HepG2 (cell line): Measurements from ENCODE around the gene USP5. TPM values are rescaled to one million over a fixed set of nuclear protein-coding genes. Genes with fewer than 3 reads are reported as not detected.

Experiments used
- ESRRA ChIP-seq: sonication (generic); formaldehyde crosslinking; IDR thresholded peaks from 2 replicates; pipeline ENCODE4 v1.5.1; 2020; ENCODE audit warnings: mild to moderate bottlenecking, low read depth, missing genetic modification reagents
- FOXK1 ChIP-seq: sonication (generic); formaldehyde crosslinking; IDR thresholded peaks from 2 replicates; pipeline ENCODE4 v1.4.0; 2020; ENCODE audit warnings: low read depth, missing genetic modification reagents, borderline replicate concordance
- HMGA1 ChIP-seq: sonication (generic); formaldehyde crosslinking; conservative IDR thresholded peaks from 2 replicates; pipeline ENCODE4 v1.4.0; 2020; ENCODE audit warnings: missing genetic modification reagents
- IKZF1 ChIP-seq: fragments of 450-650 bp; IDR thresholded peaks from 2 replicates; pipeline ENCODE4 v1.7.1; 2016
- KLF15 ChIP-seq: sonication (generic); formaldehyde crosslinking; IDR thresholded peaks from 2 replicates; pipeline ENCODE4 v1.8.1; 2023; ENCODE audit warnings: borderline replicate concordance, mild to moderate bottlenecking, inconsistent platforms, missing genetic modification reagents, mixed read lengths
- KLF9 ChIP-seq: IDR thresholded peaks from 2 replicates; pipeline ENCODE4 v1.6.1; 2016; ENCODE audit warnings: low read depth
- MEIS1 ChIP-seq: sonication (generic); formaldehyde crosslinking; IDR thresholded peaks from 2 replicates; pipeline ENCODE4 v1.9.0; 2021; ENCODE audit warnings: mild to moderate bottlenecking, missing genetic modification reagents, moderate library complexity, borderline replicate concordance
- MTA1 ChIP-seq: sonication (generic); formaldehyde crosslinking; IDR thresholded peaks from 2 replicates; pipeline ENCODE4 v1.4.0; 2020; ENCODE audit warnings: missing genetic modification reagents, mild to moderate bottlenecking, borderline replicate concordance
- RAD21 ChIP-seq: fragments of 450-650 bp; formaldehyde crosslinking; IDR thresholded peaks from 2 replicates; pipeline ENCODE4 v1.5.0; 2020; ENCODE audit warnings: mild to moderate bottlenecking
- RARG ChIP-seq: sonication (generic); formaldehyde crosslinking; IDR thresholded peaks from 2 replicates; pipeline ENCODE4 v1.4.0; 2020; ENCODE audit warnings: low read depth, mild to moderate bottlenecking, missing genetic modification reagents
- RXRA ChIP-seq: sonication (generic); formaldehyde crosslinking; IDR thresholded peaks from 2 replicates; pipeline ENCODE4 v1.5.1; 2020; ENCODE audit warnings: missing genetic modification reagents
- TEAD3 ChIP-seq: optimal IDR thresholded peaks from 2 replicates; pipeline ENCODE3; 2016; ENCODE audit warnings: borderline replicate concordance
- ZBTB20 ChIP-seq: sonication (generic); formaldehyde crosslinking; IDR thresholded peaks from 2 replicates; pipeline ENCODE4 v1.8.1; 2023; ENCODE audit warnings: missing genetic modification reagents, low read depth, mild to moderate bottlenecking, borderline replicate concordance
- ZBTB7A ChIP-seq: sonication (generic); formaldehyde crosslinking; IDR thresholded peaks from 2 replicates; pipeline ENCODE4 v1.8.0; 2022; ENCODE audit warnings: mild to moderate bottlenecking, missing genetic modification reagents
- ZNF772 ChIP-seq: sonication (generic); formaldehyde crosslinking; IDR thresholded peaks from 2 replicates; pipeline ENCODE4 v1.5.0; 2020; ENCODE audit warnings: mild to moderate bottlenecking, missing genetic modification reagents
- ZNF788 ChIP-seq: sonication (generic); formaldehyde crosslinking; IDR thresholded peaks from 2 replicates; pipeline ENCODE4 v1.5.0; 2020; ENCODE audit warnings: mild to moderate bottlenecking, missing genetic modification reagents, borderline replicate concordance
- ZNF879 ChIP-seq: sonication (generic); formaldehyde crosslinking; IDR thresholded peaks from 2 replicates; pipeline ENCODE4 v1.8.1; 2023; ENCODE audit warnings: missing genetic modification reagents
- polyA plus RNA-seq, 8 experiments: library from polyadenylated mRNA; depleted of rRNA in 3 of 8; stranded (reverse) in 7 of 8; unstranded in 1 of 8; fragments of >200 nt; fragmentation: Illumina TruSeq in 4 of 8; extraction: Trizol in 4 of 8; gene quantifications; 2 replicates each; pipeline versions ENCODE4 v1.2.1 to v1.2.3, GENCODE V29; 2011 to 2016; ENCODE audit warnings: low read depth in 4 of 8, missing spikeins in 1 of 8, mixed read lengths in 1 of 8; ENCODE audit not compliant: insufficient read depth in 1 of 8
- total RNA-seq, 5 experiments: library from RNA; depleted of rRNA; stranded (reverse); fragments of >200 nt; fragmentation: Illumina TruSeq; extraction: Trizol; gene quantifications; 2 replicates each; pipeline ENCODE4 v1.2.3, GENCODE V29; 2016; ENCODE audit warnings: low read depth in 1 of 5
- TF ChIP-seq, protein P1 (sequence below): sonication (generic); formaldehyde crosslinking; IDR thresholded peaks from 2 replicates; pipeline ENCODE4 v1.5.0; 2020; ENCODE audit warnings: missing genetic modification reagents
- TF ChIP-seq, protein P2 (sequence below): sonication (generic); formaldehyde crosslinking; IDR thresholded peaks from 2 replicates; pipeline ENCODE4 v1.9.0; 2022; ENCODE audit warnings: missing genetic modification reagents, mild to moderate bottlenecking, borderline replicate concordance
- TF ChIP-seq, protein P3 (sequence below): IDR thresholded peaks from 2 replicates; pipeline ENCODE4 v1.6.1; 2016; ENCODE audit warnings: missing compliant biosample characterization, missing genetic modification reagents, borderline replicate concordance
- TF ChIP-seq, protein P4 (sequence below), 2 experiments: sonication (generic) in 1 of 2; formaldehyde crosslinking in 1 of 2; IDR thresholded peaks; 2 replicates each; pipeline versions ENCODE4 v1.4.0 to v1.6.1; 2018 to 2020; ENCODE audit warnings: missing genetic modification reagents in 2 of 2, borderline replicate concordance in 1 of 2, low read depth in 1 of 2, mild to moderate bottlenecking in 1 of 2, missing biosample characterization in 1 of 2
- TF ChIP-seq, protein P5 (sequence below): sonication (generic); formaldehyde crosslinking; IDR thresholded peaks from 2 replicates; pipeline ENCODE4 v1.8.1; 2023; ENCODE audit warnings: mild to moderate bottlenecking, moderate library complexity, missing genetic modification reagents

The USP5 gene
- total and polyA plus RNA-seq, 2 of the 13 experiments (the other 11 are each of a cell fraction or from before 2014, with no cell fraction given) = 39.6 to 56.0 TPM

DNA sequence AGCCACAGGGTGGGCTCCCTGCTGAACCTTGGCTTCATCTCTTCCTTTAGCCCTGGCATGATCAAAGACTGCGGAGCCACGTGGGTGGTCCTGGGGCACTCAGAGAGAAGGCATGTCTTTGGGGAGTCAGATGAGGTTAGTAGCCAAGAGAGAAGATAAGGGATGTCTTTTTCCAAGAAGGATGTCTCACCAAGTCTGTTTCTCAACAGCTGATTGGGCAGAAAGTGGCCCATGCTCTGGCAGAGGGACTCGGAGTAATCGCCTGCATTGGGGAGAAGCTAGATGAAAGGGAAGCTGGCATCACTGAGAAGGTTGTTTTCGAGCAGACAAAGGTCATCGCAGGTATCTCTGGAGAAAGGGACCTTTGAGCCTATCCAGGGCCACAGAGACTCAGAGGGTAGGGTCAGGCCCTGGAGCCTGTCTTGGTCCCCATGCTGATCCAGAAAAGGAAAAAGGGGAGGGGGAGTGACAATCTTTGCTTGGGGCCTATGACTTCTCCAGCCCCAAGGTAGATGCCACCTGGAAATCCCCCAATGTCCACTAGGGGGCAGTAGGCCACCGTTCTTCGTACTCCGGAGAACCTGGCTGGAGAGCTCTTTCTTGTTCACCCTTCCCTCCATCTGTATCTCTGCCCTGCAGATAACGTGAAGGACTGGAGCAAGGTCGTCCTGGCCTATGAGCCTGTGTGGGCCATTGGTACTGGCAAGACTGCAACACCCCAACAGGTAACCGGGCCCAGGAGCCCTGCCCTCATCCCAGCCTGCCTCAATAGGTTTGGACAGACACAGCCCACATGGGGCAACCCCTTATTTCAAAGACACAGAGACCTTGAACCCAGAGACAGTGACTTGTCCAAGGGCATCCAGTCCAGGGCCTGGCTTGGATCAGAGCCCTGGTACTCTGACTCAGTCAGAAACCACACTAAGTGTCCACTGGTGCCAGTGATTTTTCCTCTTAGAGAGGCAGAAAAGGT lies 17.4 kb downstream of the USP5 start (continued):
- no peak for TF ChIP-seq RARG (CRISPR knock-in tag)
- no peak for TF ChIP-seq ZNF772 (CRISPR knock-in tag)
- 0 out of 2 replicates have a peak, but pooled peaks have one; percentile 35 for TF ChIP-seq ZNF788 (CRISPR knock-in tag)
- peak; percentile 24; the same call in 1 of the 2 replicates for TF ChIP-seq ESRRA (CRISPR knock-in tag)
- TF ChIP-seq, protein P1, sequence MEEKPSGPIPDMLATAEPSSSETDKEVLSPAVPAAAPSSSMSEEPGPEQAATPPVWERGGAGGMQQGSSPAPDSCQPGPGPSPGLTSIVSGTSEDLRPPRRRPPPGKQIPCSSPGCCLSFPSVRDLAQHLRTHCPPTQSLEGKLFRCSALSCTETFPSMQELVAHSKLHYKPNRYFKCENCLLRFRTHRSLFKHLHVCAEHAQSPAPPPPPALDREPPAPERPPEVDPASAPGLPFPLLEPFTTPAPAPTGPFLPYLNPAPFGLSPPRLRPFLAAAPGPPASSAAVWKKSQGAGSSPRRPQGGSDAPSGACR (CRISPR knock-in tag) = no peak
- TF ChIP-seq, protein P2, sequence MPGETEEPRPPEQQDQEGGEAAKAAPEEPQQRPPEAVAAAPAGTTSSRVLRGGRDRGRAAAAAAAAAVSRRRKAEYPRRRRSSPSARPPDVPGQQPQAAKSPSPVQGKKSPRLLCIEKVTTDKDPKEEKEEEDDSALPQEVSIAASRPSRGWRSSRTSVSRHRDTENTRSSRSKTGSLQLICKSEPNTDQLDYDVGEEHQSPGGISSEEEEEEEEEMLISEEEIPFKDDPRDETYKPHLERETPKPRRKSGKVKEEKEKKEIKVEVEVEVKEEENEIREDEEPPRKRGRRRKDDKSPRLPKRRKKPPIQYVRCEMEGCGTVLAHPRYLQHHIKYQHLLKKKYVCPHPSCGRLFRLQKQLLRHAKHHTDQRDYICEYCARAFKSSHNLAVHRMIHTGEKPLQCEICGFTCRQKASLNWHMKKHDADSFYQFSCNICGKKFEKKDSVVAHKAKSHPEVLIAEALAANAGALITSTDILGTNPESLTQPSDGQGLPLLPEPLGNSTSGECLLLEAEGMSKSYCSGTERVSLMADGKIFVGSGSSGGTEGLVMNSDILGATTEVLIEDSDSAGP = peak; percentile 35; the same call in 1 of the 2 replicates
- no peak for TF ChIP-seq KLF15
- TF ChIP-seq RXRA (CRISPR knock-in tag) = 0 out of 2 replicates have a peak, but pooled peaks have one; percentile 5
- no peak for TF ChIP-seq FOXK1 (CRISPR knock-in tag)
- TF ChIP-seq, protein P3, sequence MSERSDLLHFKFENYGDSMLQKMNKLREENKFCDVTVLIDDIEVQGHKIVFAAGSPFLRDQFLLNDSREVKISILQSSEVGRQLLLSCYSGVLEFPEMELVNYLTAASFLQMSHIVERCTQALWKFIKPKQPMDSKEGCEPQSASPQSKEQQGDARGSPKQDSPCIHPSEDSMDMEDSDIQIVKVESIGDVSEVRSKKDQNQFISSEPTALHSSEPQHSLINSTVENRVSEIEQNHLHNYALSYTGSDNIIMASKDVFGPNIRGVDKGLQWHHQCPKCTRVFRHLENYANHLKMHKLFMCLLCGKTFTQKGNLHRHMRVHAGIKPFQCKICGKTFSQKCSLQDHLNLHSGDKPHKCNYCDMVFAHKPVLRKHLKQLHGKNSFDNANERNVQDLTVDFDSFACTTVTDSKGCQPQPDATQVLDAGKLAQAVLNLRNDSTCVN (CRISPR knock-in tag) = 0 out of 2 replicates have a peak, but pooled peaks have one; percentile 45
- 0 out of 2 replicates have a peak, but pooled peaks have one; percentile 25 for TF ChIP-seq ZBTB7A (CRISPR knock-in tag)
- TF ChIP-seq, protein P4, sequence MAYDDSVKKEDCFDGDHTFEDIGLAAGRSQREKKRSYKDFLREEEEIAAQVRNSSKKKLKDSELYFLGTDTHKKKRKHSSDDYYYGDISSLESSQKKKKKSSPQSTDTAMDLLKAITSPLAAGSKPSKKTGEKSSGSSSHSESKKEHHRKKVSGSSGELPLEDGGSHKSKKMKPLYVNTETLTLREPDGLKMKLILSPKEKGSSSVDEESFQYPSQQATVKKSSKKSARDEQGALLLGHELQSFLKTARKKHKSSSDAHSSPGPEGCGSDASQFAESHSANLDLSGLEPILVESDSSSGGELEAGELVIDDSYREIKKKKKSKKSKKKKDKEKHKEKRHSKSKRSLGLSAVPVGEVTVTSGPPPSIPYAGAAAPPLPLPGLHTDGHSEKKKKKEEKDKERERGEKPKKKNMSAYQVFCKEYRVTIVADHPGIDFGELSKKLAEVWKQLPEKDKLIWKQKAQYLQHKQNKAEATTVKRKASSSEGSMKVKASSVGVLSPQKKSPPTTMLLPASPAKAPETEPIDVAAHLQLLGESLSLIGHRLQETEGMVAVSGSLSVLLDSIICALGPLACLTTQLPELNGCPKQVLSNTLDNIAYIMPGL (CRISPR knock-in tag; IDR thresholded peaks at IDR 0.05; ENCODE audit: borderline replicate concordance in 1 of 2, low read depth in 1 of 2) = peak; percentile 56 to 62; a peak in 2 of 4 replicates
- TF ChIP-seq ZBTB20 (CRISPR knock-in tag) = no peak
- peak; percentile 81 for TF ChIP-seq RAD21
- no peak for TF ChIP-seq HMGA1 (CRISPR knock-in tag)
- TF ChIP-seq IKZF1 = no peak
- no peak for TF ChIP-seq MEIS1 (CRISPR knock-in tag)
- TF ChIP-seq, protein P5, sequence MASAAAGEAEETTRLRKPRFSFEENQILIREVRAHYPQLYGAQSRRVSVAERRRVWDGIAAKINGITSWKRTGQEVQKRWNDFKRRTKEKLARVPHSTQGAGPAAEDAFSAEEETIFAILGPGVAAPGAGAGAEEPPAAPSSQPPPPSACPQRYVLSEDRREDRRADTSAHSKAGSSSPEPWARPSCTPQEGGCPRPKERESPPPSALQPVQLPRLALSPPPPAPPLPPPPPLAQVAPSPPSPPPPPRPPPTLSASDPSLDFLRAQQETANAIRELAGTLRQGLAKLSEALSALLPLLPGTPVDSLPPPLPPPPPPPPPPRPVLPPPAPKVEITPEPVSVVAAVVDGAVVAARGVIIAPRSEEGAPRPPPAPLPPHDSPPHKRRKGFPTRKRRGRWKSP (CRISPR knock-in tag) = peak; percentile 85
- TF ChIP-seq MTA1 (CRISPR knock-in tag) = 0 out of 2 replicates have a peak, but pooled peaks have one; percentile 28
- no peak for TF ChIP-seq ZNF879 (CRISPR knock-in tag)
- no peak for TF ChIP-seq KLF9
- TF ChIP-seq TEAD3 (CRISPR knock-in tag) = peak; percentile 37
